Measurements from ENCODE around the gene CPNE5. TPM values are rescaled to one million over a fixed set of nuclear protein-coding genes. Genes with fewer than 3 reads are reported as not detected.

CPNE5 gene
- polyA plus RNA-seq, 3 donors, result 0.47 to 0.85 (median 0.82) TPM

GRCh38 chr6:36884610-36885009 is 45.4 kb upstream of the CPNE5 start:
- Histone ChIP-seq H3K79me2 (ENCODE audit: insufficient read depth, low read length) (peaks cover 40% of the 10 kb centered on the region), H3K4me3 (replicated peaks in 1 of 3; ENCODE audit: low read depth in 2 of 3, low read length in 3 of 3) (no peak overlapping the region), H3K36me3 (replicated peaks in 1 of 2; ENCODE audit: control insufficient read depth in 1 of 2, insufficient read depth in 2 of 2, low read length in 2 of 2) (no peaks in the 10 kb centered on the region), H3K27ac (ENCODE audit: low read depth in 1 of 2, low read length in 2 of 2) (no peak overlapping the region), H3K9ac (ENCODE audit: insufficient read depth, low read length, poor library complexity, severe bottlenecking) (no peak overlapping the region), H2AFZ (ENCODE audit: insufficient read depth, low read depth, low read length, poor library complexity, severe bottlenecking) (peak overlapping the region; percentile 98), H4K20me1 (ENCODE audit: insufficient read depth, low read length) (peaks cover 15% of the 10 kb centered on the region), H3K9me3 (replicated peaks in 1 of 2; ENCODE audit: control insufficient read depth in 1 of 2, insufficient read depth in 1 of 2, low read length in 2 of 2) (no peaks in the 10 kb centered on the region), H3K4me1 (ENCODE audit: control insufficient read depth in 1 of 2, insufficient read depth in 2 of 2, low read length in 2 of 2) (peaks cover 15 to 17% of the 10 kb centered on the region in 2 donors), H3K27me3 (ENCODE audit: control insufficient read depth in 2 of 2, insufficient read depth in 2 of 2, low read length in 2 of 2) (no peaks in the 10 kb centered on the region), H3K4me2 (replicated peaks; ENCODE audit: extremely low read depth, low read length, poor library complexity, severe bottlenecking) (no peak overlapping the region)
- H3K4me3 Mint-ChIP-seq, result no peak overlapping the region
- 94% methylated on average over 2 of the region's 3 CpGs for WGBS (ENCODE audit: insufficient coverage)
- DNase-seq, result no peak
- H3K27ac Mint-ChIP-seq, result no peak overlapping the region
- H3K9me3 Mint-ChIP-seq, result no peaks in the 10 kb centered on the region
- H3K36me3 Mint-ChIP-seq, result peaks cover 3% of the 10 kb centered on the region in 2 donors
- TF ChIP-seq, protein P1, sequence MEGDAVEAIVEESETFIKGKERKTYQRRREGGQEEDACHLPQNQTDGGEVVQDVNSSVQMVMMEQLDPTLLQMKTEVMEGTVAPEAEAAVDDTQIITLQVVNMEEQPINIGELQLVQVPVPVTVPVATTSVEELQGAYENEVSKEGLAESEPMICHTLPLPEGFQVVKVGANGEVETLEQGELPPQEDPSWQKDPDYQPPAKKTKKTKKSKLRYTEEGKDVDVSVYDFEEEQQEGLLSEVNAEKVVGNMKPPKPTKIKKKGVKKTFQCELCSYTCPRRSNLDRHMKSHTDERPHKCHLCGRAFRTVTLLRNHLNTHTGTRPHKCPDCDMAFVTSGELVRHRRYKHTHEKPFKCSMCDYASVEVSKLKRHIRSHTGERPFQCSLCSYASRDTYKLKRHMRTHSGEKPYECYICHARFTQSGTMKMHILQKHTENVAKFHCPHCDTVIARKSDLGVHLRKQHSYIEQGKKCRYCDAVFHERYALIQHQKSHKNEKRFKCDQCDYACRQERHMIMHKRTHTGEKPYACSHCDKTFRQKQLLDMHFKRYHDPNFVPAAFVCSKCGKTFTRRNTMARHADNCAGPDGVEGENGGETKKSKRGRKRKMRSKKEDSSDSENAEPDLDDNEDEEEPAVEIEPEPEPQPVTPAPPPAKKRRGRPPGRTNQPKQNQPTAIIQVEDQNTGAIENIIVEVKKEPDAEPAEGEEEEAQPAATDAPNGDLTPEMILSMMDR (IDR thresholded peaks at IDR 0.05), result no peak
- H3K27me3 Mint-ChIP-seq (ENCODE audit: low read depth in 3 of 3), result peaks cover 0 to 3% (median 0%) of the 10 kb centered on the region in 3 donors
- peaks cover 25% of the 10 kb centered on the region for H3K4me1 Mint-ChIP-seq
- intact Hi-C loops (cut with micrococcal nuclease), result loop anchor here (2.0 to 10.0 kb wide), 4 partner anchors 32 to 330 kb away; no protein-coding TSS in a partner anchor

GRCh38 chr6:36875250-36875633 is 36.0 kb upstream of the CPNE5 start:
- H3K27ac ChIP-seq (ENCODE audit: low read depth in 1 of 2, low read length in 2 of 2), result peak overlapping the region in 1 of 2 donors; percentile 97
- H3K27me3 ChIP-seq (ENCODE audit: control insufficient read depth in 2 of 2, insufficient read depth in 2 of 2, low read length in 2 of 2), result no peaks in the 10 kb centered on the region
- H3K4me2 ChIP-seq (replicated peaks; ENCODE audit: extremely low read depth, low read length, poor library complexity, severe bottlenecking), result peak overlapping the region; percentile 93
- peaks cover 0 to 4% (median 0%) of the 10 kb centered on the region in 7 donors for H3K9me3 Mint-ChIP-seq
- H3K4me1 Mint-ChIP-seq, result peaks cover 25% of the 10 kb centered on the region
- peak overlapping the region; percentile 94 to 100 for H3K4me3 Mint-ChIP-seq
- TF ChIP-seq, protein P1 (IDR thresholded peaks at IDR 0.05), result no peak
- peak overlapping the region; percentile 92 for H3K9ac ChIP-seq (ENCODE audit: insufficient read depth, low read length, poor library complexity, severe bottlenecking)
- H3K9me3 ChIP-seq (replicated peaks in 1 of 2; ENCODE audit: control insufficient read depth in 1 of 2, insufficient read depth in 1 of 2, low read length in 2 of 2), result no peaks in the 10 kb centered on the region
- H4K20me1 ChIP-seq (ENCODE audit: insufficient read depth, low read length), result no peaks in the 10 kb centered on the region
- peaks cover 8 to 9% of the 10 kb centered on the region in 2 donors for H3K36me3 Mint-ChIP-seq
- peak overlapping the region in 6 of 7 donors; percentile 95 to 100 (median 98) for H3K27ac Mint-ChIP-seq
- peaks cover 0 to 15% of the 10 kb centered on the region in 2 donors for H3K36me3 ChIP-seq (replicated peaks in 1 of 2; ENCODE audit: control insufficient read depth in 1 of 2, insufficient read depth in 2 of 2, low read length in 2 of 2)
- H3K27me3 Mint-ChIP-seq (ENCODE audit: low read depth in 3 of 3), result peaks cover 0 to 5% (median 4%) of the 10 kb centered on the region in 3 donors
- peak overlapping the region; percentile 99 for H2AFZ ChIP-seq (ENCODE audit: insufficient read depth, low read depth, low read length, poor library complexity, severe bottlenecking)
- 11% methylated on average over 2 of the region's 6 CpGs for WGBS (ENCODE audit: insufficient coverage)
- H3K79me2 ChIP-seq (ENCODE audit: insufficient read depth, low read length), result peaks cover 32% of the 10 kb centered on the region
- no peak for DNase-seq
- H3K4me3 ChIP-seq (replicated peaks in 1 of 3; ENCODE audit: low read depth in 2 of 3, low read length in 3 of 3), result peak overlapping the region; percentile 90 to 98 (median 98)
- intact Hi-C loops (cut with micrococcal nuclease), result no loop called here
- H3K4me1 ChIP-seq (ENCODE audit: control insufficient read depth in 1 of 2, insufficient read depth in 2 of 2, low read length in 2 of 2), result peaks cover 15 to 23% of the 10 kb centered on the region in 2 donors

Data from CD14-positive monocyte (primary cell).